CD4-positive, CD25-positive, alpha-beta regulatory T cell (primary cell): Measurements from ENCODE around the gene BTNL2. TPM values are rescaled to one million over a fixed set of nuclear protein-coding genes. Genes with fewer than 3 reads are reported as not detected.
A peak's percentile ranks its signal among the peaks of the same experiment; 100 is the strongest.
"Not testable (repeated sequence)": the region's sequence is repeated elsewhere in the genome, so short reads cannot be mapped to it uniquely, and the experiment has no call there.

Experiments
- ATAC-seq, 2 donors: fragments of 150-1000 bp; cut with Tn5 transposase; one replicate each; pipeline ENCODE4 v1.10.0; 2021; ENCODE audit warnings: low read depth in 2 of 2, moderate number of reproducible peaks in 2 of 2, moderate library complexity in 1 of 2
- DNase-seq, 3 donors: peaks; one replicate each; pipeline versions ENCODE4 v3.0.0 to v3.0.0-alpha.2; 2012 to 2022; ENCODE audit warnings: mixed read lengths in 1 of 3
- H3K27ac ChIP-seq: one replicate; pipeline ENCODE4 v1.7.0; 2013; ENCODE audit warnings: mild to moderate bottlenecking, low read length; ENCODE audit not compliant: insufficient read depth, poor library complexity, severe bottlenecking
- H3K27me3 ChIP-seq: one replicate; pipeline ENCODE4 v1.7.0; 2013; ENCODE audit warnings: low read length; ENCODE audit not compliant: control insufficient read depth, insufficient read depth
- H3K36me3 ChIP-seq: one replicate; pipeline ENCODE4 v1.7.0; 2013; ENCODE audit warnings: mild to moderate bottlenecking, low read length, moderate library complexity; ENCODE audit not compliant: control insufficient read depth, insufficient read depth
- H3K4me1 ChIP-seq: 2 replicates; pipeline ENCODE4 v1.7.0; 2013; ENCODE audit warnings: mild to moderate bottlenecking, low read length; ENCODE audit not compliant: insufficient read depth, control insufficient read depth, poor library complexity, severe bottlenecking
- H3K4me3 ChIP-seq: one replicate; pipeline ENCODE4 v1.7.0; 2013; ENCODE audit warnings: low read depth, mild to moderate bottlenecking, low read length, moderate library complexity
- H3K9me3 ChIP-seq, 2 experiments: 1 replicate in 1 of 2; 2 replicates in 1 of 2; pipeline ENCODE4 v1.7.0; 2013; ENCODE audit warnings: low read length in 2 of 2, mild to moderate bottlenecking in 1 of 2, moderate library complexity in 1 of 2; ENCODE audit not compliant: control insufficient read depth in 2 of 2
- H3K27ac Mint-ChIP-seq, 3 donors: one replicate each; pipeline ENCODE4 v1.8.0; 2020 to 2022; ENCODE audit warnings: mild to moderate bottlenecking in 3 of 3, mixed read lengths in 3 of 3, moderate library complexity in 2 of 3
- H3K27me3 Mint-ChIP-seq: one replicate; pipeline ENCODE4 v1.8.0; 2022; ENCODE audit warnings: mild to moderate bottlenecking, mixed read lengths
- H3K36me3 Mint-ChIP-seq: one replicate; pipeline ENCODE4 v1.8.0; 2020; ENCODE audit warnings: mixed read lengths
- H3K4me1 Mint-ChIP-seq, 4 donors: one replicate each; pipeline ENCODE4 v1.8.0; 2020 to 2022; ENCODE audit warnings: mixed read lengths in 4 of 4, mild to moderate bottlenecking in 1 of 4
- H3K4me3 Mint-ChIP-seq, 4 donors: one replicate each; pipeline ENCODE4 v1.8.0; 2020 to 2022; ENCODE audit warnings: mild to moderate bottlenecking in 4 of 4, mixed read lengths in 4 of 4, moderate library complexity in 3 of 4
- H3K9me3 Mint-ChIP-seq, 7 donors: one replicate each; pipeline ENCODE4 v1.8.0; 2020 to 2022; ENCODE audit warnings: mixed read lengths in 7 of 7, mild to moderate bottlenecking in 3 of 7, moderate library complexity in 2 of 7
- polyA plus RNA-seq, 4 donors: library from polyadenylated mRNA; unstranded; fragments of 300-500 nt; fragmentation: Illumina TruSeq; gene quantifications; one replicate each; pipeline ENCODE4 v1.2.3, GENCODE V29; 2021
- total RNA-seq: library from RNA; stranded (reverse); gene quantifications from one replicate; pipeline ENCODE4 v1.2.3, GENCODE V29; 2022

BTNL2 gene
- total and polyA plus RNA-seq, 5 donors from 2014 or later, result not detected

DNA sequence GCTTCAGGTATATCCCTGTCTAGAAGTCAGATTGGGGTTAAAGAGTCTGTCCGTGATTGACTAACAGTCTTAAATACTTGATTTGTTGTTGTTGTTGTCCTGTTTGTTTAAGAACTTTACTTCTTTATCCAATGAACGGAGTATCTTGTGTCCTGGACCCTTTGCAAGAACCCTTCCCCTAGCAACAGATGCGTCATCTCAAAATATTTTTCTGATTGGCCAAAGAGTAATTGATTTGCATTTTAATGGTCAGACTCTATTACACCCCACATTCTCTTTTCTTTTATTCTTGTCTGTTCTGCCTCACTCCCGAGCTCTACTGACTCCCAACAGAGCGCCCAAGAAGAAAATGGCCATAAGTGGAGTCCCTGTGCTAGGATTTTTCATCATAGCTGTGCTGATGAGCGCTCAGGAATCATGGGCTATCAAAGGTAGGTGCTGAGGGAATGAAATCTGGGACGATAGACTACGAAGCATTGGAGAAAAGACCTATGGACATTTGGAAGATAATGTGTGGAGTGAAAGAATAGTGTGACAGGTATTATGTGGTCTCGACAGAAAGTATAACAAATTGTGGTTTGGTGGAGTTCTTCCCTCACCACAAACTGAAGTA lies 32.7 kb upstream of the BTNL2 start, which contains the start of gene HLA-DRA:
HLA-DRA (plus strand) TSS at position 286 of the 613 bp plus-strand sequence; CDS start at position 350, 64 bp downstream.
- Histone ChIP-seq H3K9me3 (no peaks in the 10 kb centered on the region), H3K27ac (peak within 1 kb of the TSS; percentile 72), H3K4me1 (peaks cover 21% of the 10 kb centered on the region), H3K27me3 (no peaks in the 10 kb centered on the region), H3K36me3 (peaks cover 3% of the 10 kb centered on the region), H3K4me3 (peak within 1 kb of the TSS; percentile 95)
- DNase-seq, result peak; percentile 43 to 92 (median 80)
- Mint-ChIP-seq H3K27ac (peak within 1 kb of the TSS in 2 of 3 donors; percentile 46 to 66), H3K4me1 (peaks cover 11 to 36% (median 23%) of the 10 kb centered on the region in 4 donors), H3K36me3 (no peaks in the 10 kb centered on the region), H3K4me3 (peak within 1 kb of the TSS; percentile 85 to 95 (median 87)), H3K27me3 (no peaks in the 10 kb centered on the region), H3K9me3 (peaks cover 0 to 1% (median 0%) of the 10 kb centered on the region in 7 donors)
- peak; percentile 70 to 78 for ATAC-seq

- no peaks in the 10 kb centered on the region for H3K9me3 ChIP-seq
- peak overlapping the region in 1 of 3 donors; percentile 46 for H3K27ac Mint-ChIP-seq
- peaks cover 11 to 36% (median 23%) of the 10 kb centered on the region in 4 donors for H3K4me1 Mint-ChIP-seq
- no peak for ATAC-seq
- H3K4me3 ChIP-seq, result peak overlapping the region; percentile 95
- DNase-seq, result no peak
- H3K27ac ChIP-seq, result peak overlapping the region; percentile 26
- H3K27me3 ChIP-seq, result no peaks in the 10 kb centered on the region
- H3K4me1 ChIP-seq, result peaks cover 21% of the 10 kb centered on the region
- H3K9me3 Mint-ChIP-seq, result no peaks in the 10 kb centered on the region
- H3K27me3 Mint-ChIP-seq, result no peaks in the 10 kb centered on the region
- H3K36me3 Mint-ChIP-seq, result no peaks in the 10 kb centered on the region
- H3K36me3 ChIP-seq, result peaks cover 3% of the 10 kb centered on the region
- H3K4me3 Mint-ChIP-seq, result peak overlapping the region in 3 of 4 donors; percentile 85 to 95 (median 88)
Observed at GRCh38 chr6:32439139-32439538, 32.2 kb upstream of the BTNL2 start.

GRCh38 chr6:32436995-32437836 lies 30.2 kb upstream of the BTNL2 start:
- Mint-ChIP-seq H3K9me3 (no peaks in the 10 kb centered on the region), H3K27ac (no peak overlapping the region), H3K4me1 (peaks cover 9 to 36% (median 21%) of the 10 kb centered on the region in 4 donors), H3K36me3 (no peaks in the 10 kb centered on the region), H3K27me3 (no peaks in the 10 kb centered on the region), H3K4me3 (peak overlapping the region in 1 of 4 donors; percentile 16)
- peak overlapping the region; percentile 26 for H3K27ac ChIP-seq
- no peaks in the 10 kb centered on the region for H3K9me3 ChIP-seq
- H3K4me3 ChIP-seq, result peak overlapping the region; percentile 51
- peaks cover 21% of the 10 kb centered on the region for H3K4me1 ChIP-seq
- no peaks in the 10 kb centered on the region for H3K27me3 ChIP-seq
- ATAC-seq (peak; percentile 38 to 48), DNase-seq (peak in 2 of 3 donors; percentile 34 to 74)
- no peaks in the 10 kb centered on the region for H3K36me3 ChIP-seq

DNA sequence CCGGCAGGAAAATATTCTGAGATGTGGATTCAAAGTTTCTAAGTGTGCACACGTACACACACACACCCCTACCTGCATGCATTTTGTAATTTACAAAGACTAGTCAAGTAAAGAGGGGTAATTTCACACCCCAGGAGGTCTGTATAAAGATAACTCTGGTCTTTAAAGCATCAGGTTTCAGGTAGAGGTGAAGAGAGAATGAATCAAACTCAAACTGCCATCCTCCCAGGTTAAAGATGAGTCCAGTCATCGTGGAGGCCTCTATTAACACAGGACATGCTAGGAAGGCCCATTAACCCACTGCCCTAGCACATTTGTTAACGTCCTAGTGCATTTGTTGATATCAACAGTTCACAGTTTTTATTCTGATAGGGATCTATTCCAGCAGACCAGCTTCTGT lies 29.2 kb upstream of the BTNL2 start:
- H3K27ac ChIP-seq, result no peak overlapping the region
- ATAC-seq (no peak), DNase-seq (no peak)
- peaks cover 5% of the 10 kb centered on the region for H3K27me3 ChIP-seq
- peaks cover 4% of the 10 kb centered on the region for H3K27me3 Mint-ChIP-seq
- no peak overlapping the region for H3K4me3 Mint-ChIP-seq
- H3K36me3 ChIP-seq, result no peaks in the 10 kb centered on the region
- H3K9me3 Mint-ChIP-seq, result no peaks in the 10 kb centered on the region
- H3K4me1 ChIP-seq, result peaks cover 15% of the 10 kb centered on the region
- H3K4me1 Mint-ChIP-seq, result peaks cover 9 to 27% (median 15%) of the 10 kb centered on the region in 4 donors
- no peaks in the 10 kb centered on the region for H3K36me3 Mint-ChIP-seq
- peak overlapping the region in 2 of 3 donors; percentile 7 to 21 for H3K27ac Mint-ChIP-seq
- no peak overlapping the region for H3K4me3 ChIP-seq
- H3K9me3 ChIP-seq, result no peaks in the 10 kb centered on the region

GRCh38 chr6:32433950-32434349 lies 27.0 kb upstream of the BTNL2 start:
- H3K9me3 ChIP-seq, H3K27ac Mint-ChIP-seq, ATAC-seq, H3K27me3 ChIP-seq, H3K36me3 ChIP-seq, H3K27me3 Mint-ChIP-seq, H3K36me3 Mint-ChIP-seq, H3K4me3 ChIP-seq, H3K4me3 Mint-ChIP-seq, H3K4me1 Mint-ChIP-seq, H3K9me3 Mint-ChIP-seq, H3K4me1 ChIP-seq, H3K27ac ChIP-seq, DNase-seq: not testable (repeated sequence)

DNA sequence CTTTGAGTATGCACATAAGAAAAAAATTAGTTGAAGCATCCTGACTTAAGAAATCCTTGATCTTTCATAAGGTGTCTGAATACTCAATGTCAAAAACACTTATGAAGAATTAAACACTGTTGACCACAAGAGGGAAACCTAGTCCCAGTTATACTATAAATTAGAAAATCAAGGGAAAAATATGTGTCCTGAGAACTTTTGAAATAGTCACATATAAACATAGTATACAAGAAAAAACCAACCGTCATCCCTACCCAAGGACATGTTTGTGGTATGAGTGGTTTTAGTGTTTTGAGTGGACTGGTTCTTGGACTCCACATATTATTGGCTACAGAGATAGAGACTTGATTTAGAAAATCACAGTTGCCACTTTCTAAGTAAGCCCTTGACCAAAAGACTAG lies 25.1 kb upstream of the BTNL2 start:
- Mint-ChIP-seq H3K4me3 (no peak overlapping the region), H3K36me3 (no peaks in the 10 kb centered on the region), H3K27ac (no peak overlapping the region), H3K9me3 (no peaks in the 10 kb centered on the region), H3K4me1 (peaks cover 0 to 4% (median 0%) of the 10 kb centered on the region in 4 donors), H3K27me3 (peaks cover 24% of the 10 kb centered on the region)
- Histone ChIP-seq H3K9me3 (no peaks in the 10 kb centered on the region), H3K27ac (no peak overlapping the region), H3K4me1 (no peaks in the 10 kb centered on the region), H3K36me3 (no peaks in the 10 kb centered on the region), H3K4me3 (no peak overlapping the region), H3K27me3 (peaks cover 22% of the 10 kb centered on the region)
- peak in 2 of 3 donors; percentile 46 to 60 for DNase-seq
- ATAC-seq, result no peak

DNA sequence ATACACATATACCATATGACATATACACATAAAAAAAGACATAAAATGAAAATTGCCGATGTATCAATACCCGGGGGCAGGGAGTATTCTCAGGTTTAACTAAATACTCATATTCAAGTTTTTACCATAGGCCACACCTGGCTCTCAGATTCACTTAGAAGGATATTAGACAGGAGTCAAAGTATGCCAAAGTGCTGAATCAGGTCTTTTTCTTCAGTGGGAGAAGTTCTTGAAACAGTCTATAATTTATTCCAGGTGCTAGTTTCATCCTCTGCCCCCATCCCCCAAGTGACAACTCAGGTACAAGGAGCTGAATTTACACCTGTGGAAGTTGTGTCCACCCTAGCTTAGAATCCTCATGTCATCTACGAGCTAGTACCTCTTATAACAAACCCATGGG lies 24.2 kb upstream of the BTNL2 start:
- Histone ChIP-seq H3K4me3 (no peak overlapping the region), H3K36me3 (no peaks in the 10 kb centered on the region), H3K9me3 (no peaks in the 10 kb centered on the region), H3K27ac (no peak overlapping the region), H3K4me1 (no peaks in the 10 kb centered on the region), H3K27me3 (peaks cover 26% of the 10 kb centered on the region)
- Mint-ChIP-seq H3K36me3 (no peaks in the 10 kb centered on the region), H3K27me3 (peaks cover 28% of the 10 kb centered on the region), H3K9me3 (peaks cover 0 to 2% (median 0%) of the 10 kb centered on the region in 7 donors), H3K27ac (no peak overlapping the region), H3K4me1 (no peaks in the 10 kb centered on the region), H3K4me3 (no peak overlapping the region)
- ATAC-seq (no peak), DNase-seq (no peak)
